ENCODE results near the gene FANCI.

- TF ChIP-seq YY1 (IDR thresholded peaks at IDR 0.05; ENCODE audit: insufficient read depth, insufficient read length) (no peak), ZNF274 (IDR thresholded peaks at IDR 0.05; ENCODE audit: low read depth, low read length) (no peak), SUZ12 (IDR thresholded peaks at IDR 0.05; ENCODE audit: extremely low read depth, insufficient read depth, insufficient read length) (no peak)
Measured at GRCh38 chr15:89323825-89324224, 80.0 kb downstream of the FANCI start.
